Measurements from ENCODE around the gene ANXA6.
A peak's percentile ranks its signal among the peaks of the same experiment; 100 is the strongest.

ANXA6 gene

GRCh38 chr5:151075698-151076331, 81.8 kb downstream of the ANXA6 start:
- TF ChIP-seq ZNF8 (CRISPR knock-in tag; IDR thresholded peaks at IDR 0.05) (no peak), ZFP30 (CRISPR knock-in tag; IDR thresholded peaks at IDR 0.05) (no peak), OSR1 (CRISPR knock-in tag; IDR thresholded peaks at IDR 0.05) (no peak), GLIS3 (CRISPR knock-in tag; IDR thresholded peaks at IDR 0.05) (no peak), CREB5 (CRISPR knock-in tag; IDR thresholded peaks at IDR 0.05; ENCODE audit: low read depth) (no peak), RARB (CRISPR knock-in tag; IDR thresholded peaks at IDR 0.05) (no peak), SNAI2 (CRISPR knock-in tag; IDR thresholded peaks at IDR 0.05) (no peak), CSDC2 (CRISPR knock-in tag; IDR thresholded peaks at IDR 0.05) (no peak)
- ATAC-seq, result no peak

GRCh38 chr5:151074557-151074956, 83.0 kb downstream of the ANXA6 start:
- no peak for ATAC-seq

DNA sequence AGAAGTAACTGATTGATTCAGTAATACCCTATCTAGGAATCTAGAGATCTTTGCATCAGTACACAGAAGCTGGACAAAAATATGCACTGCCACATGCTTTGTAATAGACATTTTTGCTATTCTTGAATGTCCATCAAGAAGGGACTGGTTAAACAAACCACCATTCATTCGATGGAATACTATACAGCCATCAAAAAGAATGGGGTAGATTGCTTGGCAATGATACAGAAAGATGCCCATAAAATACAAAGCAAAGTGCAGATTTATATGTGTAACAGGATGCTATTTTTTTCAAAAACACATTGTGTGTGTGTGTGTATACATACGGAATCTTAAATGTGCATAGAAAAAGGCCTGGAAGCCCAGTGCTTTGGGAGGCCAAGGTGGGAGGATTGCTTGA, 84.3 kb downstream of the ANXA6 start:
- ATAC-seq, result no peak
- TF ChIP-seq TOX (CRISPR knock-in tag; IDR thresholded peaks at IDR 0.05; ENCODE audit: borderline replicate concordance) (no peak), BACH2 (CRISPR knock-in tag; IDR thresholded peaks at IDR 0.05; ENCODE audit: borderline replicate concordance) (no peak), CSDC2 (CRISPR knock-in tag; IDR thresholded peaks at IDR 0.05) (no peak), TCF4 (CRISPR knock-in tag; IDR thresholded peaks at IDR 0.05; ENCODE audit: borderline replicate concordance) (no peak), ARNTL (CRISPR knock-in tag; IDR thresholded peaks at IDR 0.05; ENCODE audit: borderline replicate concordance, low read depth) (no peak), ZC3H10 (CRISPR knock-in tag; IDR thresholded peaks at IDR 0.05) (no peak), OSR1 (CRISPR knock-in tag; IDR thresholded peaks at IDR 0.05) (no peak), SNAI2 (CRISPR knock-in tag; IDR thresholded peaks at IDR 0.05) (no peak), ZFP3 (CRISPR knock-in tag; IDR thresholded peaks at IDR 0.05) (no peak)
- TF ChIP-seq, protein P1, sequence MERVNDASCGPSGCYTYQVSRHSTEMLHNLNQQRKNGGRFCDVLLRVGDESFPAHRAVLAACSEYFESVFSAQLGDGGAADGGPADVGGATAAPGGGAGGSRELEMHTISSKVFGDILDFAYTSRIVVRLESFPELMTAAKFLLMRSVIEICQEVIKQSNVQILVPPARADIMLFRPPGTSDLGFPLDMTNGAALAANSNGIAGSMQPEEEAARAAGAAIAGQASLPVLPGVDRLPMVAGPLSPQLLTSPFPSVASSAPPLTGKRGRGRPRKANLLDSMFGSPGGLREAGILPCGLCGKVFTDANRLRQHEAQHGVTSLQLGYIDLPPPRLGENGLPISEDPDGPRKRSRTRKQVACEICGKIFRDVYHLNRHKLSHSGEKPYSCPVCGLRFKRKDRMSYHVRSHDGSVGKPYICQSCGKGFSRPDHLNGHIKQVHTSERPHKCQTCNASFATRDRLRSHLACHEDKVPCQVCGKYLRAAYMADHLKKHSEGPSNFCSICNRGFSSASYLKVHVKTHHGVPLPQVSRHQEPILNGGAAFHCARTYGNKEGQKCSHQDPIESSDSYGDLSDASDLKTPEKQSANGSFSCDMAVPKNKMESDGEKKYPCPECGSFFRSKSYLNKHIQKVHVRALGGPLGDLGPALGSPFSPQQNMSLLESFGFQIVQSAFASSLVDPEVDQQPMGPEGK (CRISPR knock-in tag; IDR thresholded peaks at IDR 0.05; ENCODE audit: borderline replicate concordance), result no peak

More at GRCh38 chr5:151074557-151074956, 83.0 kb downstream of the ANXA6 start:
- TF ChIP-seq CSDC2 (CRISPR knock-in tag; IDR thresholded peaks at IDR 0.05) (no peak), ZFP30 (CRISPR knock-in tag; IDR thresholded peaks at IDR 0.05) (no peak), ZC3H10 (CRISPR knock-in tag; IDR thresholded peaks at IDR 0.05) (no peak), ZNF565 (CRISPR knock-in tag; conservative IDR thresholded peaks at IDR 0.05; ENCODE audit: low read depth) (no peak), BACH2 (CRISPR knock-in tag; IDR thresholded peaks at IDR 0.05; ENCODE audit: borderline replicate concordance) (no peak), SNAI2 (CRISPR knock-in tag; IDR thresholded peaks at IDR 0.05) (no peak), TCF4 (CRISPR knock-in tag; IDR thresholded peaks at IDR 0.05; ENCODE audit: borderline replicate concordance) (no peak)
- TF ChIP-seq, protein P2, sequence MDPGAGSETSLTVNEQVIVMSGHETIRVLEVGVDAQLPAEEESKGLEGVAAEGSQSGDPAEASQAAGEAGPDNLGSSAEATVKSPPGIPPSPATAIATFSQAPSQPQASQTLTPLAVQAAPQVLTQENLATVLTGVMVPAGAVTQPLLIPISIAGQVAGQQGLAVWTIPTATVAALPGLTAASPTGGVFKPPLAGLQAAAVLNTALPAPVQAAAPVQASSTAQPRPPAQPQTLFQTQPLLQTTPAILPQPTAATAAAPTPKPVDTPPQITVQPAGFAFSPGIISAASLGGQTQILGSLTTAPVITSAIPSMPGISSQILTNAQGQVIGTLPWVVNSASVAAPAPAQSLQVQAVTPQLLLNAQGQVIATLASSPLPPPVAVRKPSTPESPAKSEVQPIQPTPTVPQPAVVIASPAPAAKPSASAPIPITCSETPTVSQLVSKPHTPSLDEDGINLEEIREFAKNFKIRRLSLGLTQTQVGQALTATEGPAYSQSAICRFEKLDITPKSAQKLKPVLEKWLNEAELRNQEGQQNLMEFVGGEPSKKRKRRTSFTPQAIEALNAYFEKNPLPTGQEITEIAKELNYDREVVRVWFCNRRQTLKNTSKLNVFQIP (CRISPR knock-in tag; IDR thresholded peaks at IDR 0.05; ENCODE audit: borderline replicate concordance, low read depth), result no peak
- TF ChIP-seq, protein P3, sequence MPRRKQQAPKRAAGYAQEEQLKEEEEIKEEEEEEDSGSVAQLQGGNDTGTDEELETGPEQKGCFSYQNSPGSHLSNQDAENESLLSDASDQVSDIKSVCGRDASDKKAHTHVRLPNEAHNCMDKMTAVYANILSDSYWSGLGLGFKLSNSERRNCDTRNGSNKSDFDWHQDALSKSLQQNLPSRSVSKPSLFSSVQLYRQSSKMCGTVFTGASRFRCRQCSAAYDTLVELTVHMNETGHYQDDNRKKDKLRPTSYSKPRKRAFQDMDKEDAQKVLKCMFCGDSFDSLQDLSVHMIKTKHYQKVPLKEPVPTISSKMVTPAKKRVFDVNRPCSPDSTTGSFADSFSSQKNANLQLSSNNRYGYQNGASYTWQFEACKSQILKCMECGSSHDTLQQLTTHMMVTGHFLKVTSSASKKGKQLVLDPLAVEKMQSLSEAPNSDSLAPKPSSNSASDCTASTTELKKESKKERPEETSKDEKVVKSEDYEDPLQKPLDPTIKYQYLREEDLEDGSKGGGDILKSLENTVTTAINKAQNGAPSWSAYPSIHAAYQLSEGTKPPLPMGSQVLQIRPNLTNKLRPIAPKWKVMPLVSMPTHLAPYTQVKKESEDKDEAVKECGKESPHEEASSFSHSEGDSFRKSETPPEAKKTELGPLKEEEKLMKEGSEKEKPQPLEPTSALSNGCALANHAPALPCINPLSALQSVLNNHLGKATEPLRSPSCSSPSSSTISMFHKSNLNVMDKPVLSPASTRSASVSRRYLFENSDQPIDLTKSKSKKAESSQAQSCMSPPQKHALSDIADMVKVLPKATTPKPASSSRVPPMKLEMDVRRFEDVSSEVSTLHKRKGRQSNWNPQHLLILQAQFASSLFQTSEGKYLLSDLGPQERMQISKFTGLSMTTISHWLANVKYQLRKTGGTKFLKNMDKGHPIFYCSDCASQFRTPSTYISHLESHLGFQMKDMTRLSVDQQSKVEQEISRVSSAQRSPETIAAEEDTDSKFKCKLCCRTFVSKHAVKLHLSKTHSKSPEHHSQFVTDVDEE (CRISPR knock-in tag; IDR thresholded peaks at IDR 0.05), result no peak

DNA sequence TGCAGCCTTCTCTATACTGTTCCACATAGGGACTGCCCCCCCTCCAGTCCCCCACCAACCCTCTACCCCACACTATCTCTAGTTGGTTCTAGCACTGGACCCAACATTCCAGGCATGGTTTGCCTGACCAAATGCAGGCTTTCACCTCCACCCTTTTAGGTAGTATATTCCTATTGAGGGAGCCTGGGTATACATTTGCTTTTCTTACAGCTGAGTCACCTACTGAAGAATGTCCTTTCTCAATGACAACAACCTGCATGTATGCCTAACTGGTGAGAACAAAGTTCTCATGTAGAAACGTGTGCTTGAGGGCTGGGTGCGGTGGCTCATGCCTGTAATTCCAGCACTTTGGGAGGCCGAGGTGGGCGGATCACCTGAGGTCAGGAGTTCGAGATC, 85.0 kb downstream of the ANXA6 start:
- ATAC-seq, result peak; percentile 58
- TF ChIP-seq ZNF70 (CRISPR knock-in tag; IDR thresholded peaks at IDR 0.05), result peak; percentile 76
- no peak for TF ChIP-seq TOX (CRISPR knock-in tag; IDR thresholded peaks at IDR 0.05; ENCODE audit: borderline replicate concordance)

Data from SK-N-SH treated with all-trans-retinoic acid at 6 μM for 48 hours (cell line).